ENCODE measurements around the gene ZSCAN22.
"Not testable (repeated sequence)": the region's sequence is repeated elsewhere in the genome, so short reads cannot be mapped to it uniquely, and the experiment has no call there.

ZSCAN22 gene

GRCh38 chr19:58364146-58364545, 37.4 kb downstream of the ZSCAN22 start:
- H3K36me3 ChIP-seq (ENCODE audit: control insufficient read depth in 1 of 2, insufficient read depth in 2 of 2, low read length in 2 of 2), result peaks cover 0 to 8% of the 10 kb centered on the region in 2 donors

GRCh38 chr19:58366585-58367430, 40.0 kb downstream of the ZSCAN22 start:
- Histone ChIP-seq H3K27me3 (ENCODE audit: low read depth, low read length) (no peaks in the 10 kb centered on the region), H3K27ac (ENCODE audit: low read length) (no peak overlapping the region), H3K4me1 (ENCODE audit: control insufficient read depth in 1 of 2, insufficient read depth in 2 of 2, low read length in 2 of 2) (peaks cover 0 to 5% of the 10 kb centered on the region in 2 donors), H3K4me3 (ENCODE audit: low read depth in 1 of 2, low read length in 2 of 2) (no peak overlapping the region), H3K36me3 (ENCODE audit: control insufficient read depth in 1 of 2, insufficient read depth in 2 of 2, low read length in 2 of 2) (peaks cover 0 to 8% of the 10 kb centered on the region in 2 donors), H3K9me3 (ENCODE audit: control insufficient read depth in 1 of 2, low read length in 2 of 2) (no peaks in the 10 kb centered on the region)

More at GRCh38 chr19:58364146-58364545, 37.4 kb downstream of the ZSCAN22 start:
- H3K9me3 ChIP-seq (ENCODE audit: control insufficient read depth in 1 of 2, low read length in 2 of 2), result no peaks in the 10 kb centered on the region
- H3K27me3 ChIP-seq (ENCODE audit: low read depth, low read length), result no peaks in the 10 kb centered on the region
- H3K4me1 ChIP-seq (ENCODE audit: control insufficient read depth in 1 of 2, insufficient read depth in 2 of 2, low read length in 2 of 2), result peaks cover 0 to 11% of the 10 kb centered on the region in 2 donors
- H3K27ac ChIP-seq (ENCODE audit: low read length), result no peak overlapping the region
- H3K4me3 ChIP-seq (ENCODE audit: low read depth in 1 of 2, low read length in 2 of 2), result no peak overlapping the region

GRCh38 chr19:58367698-58368454, 41.1 kb downstream of the ZSCAN22 start:
- Histone ChIP-seq H3K4me1 (ENCODE audit: control insufficient read depth in 1 of 2, insufficient read depth in 2 of 2, low read length in 2 of 2) (peaks cover 0 to 5% of the 10 kb centered on the region in 2 donors), H3K27ac (ENCODE audit: low read length) (no peak overlapping the region), H3K9me3 (ENCODE audit: control insufficient read depth in 1 of 2, low read length in 2 of 2) (no peaks in the 10 kb centered on the region), H3K27me3 (ENCODE audit: low read depth, low read length) (no peaks in the 10 kb centered on the region), H3K36me3 (ENCODE audit: control insufficient read depth in 1 of 2, insufficient read depth in 2 of 2, low read length in 2 of 2) (peaks cover 0 to 8% of the 10 kb centered on the region in 2 donors), H3K4me3 (ENCODE audit: low read depth in 1 of 2, low read length in 2 of 2) (no peak overlapping the region)

GRCh38 chr19:58368561-58369360, 42.0 kb downstream of the ZSCAN22 start:
- H3K27me3 ChIP-seq (ENCODE audit: low read depth, low read length), result no peaks in the 10 kb centered on the region
- H3K4me1 ChIP-seq (ENCODE audit: control insufficient read depth in 1 of 2, insufficient read depth in 2 of 2, low read length in 2 of 2), result peaks cover 0 to 5% of the 10 kb centered on the region in 2 donors
- H3K9me3 ChIP-seq (ENCODE audit: control insufficient read depth in 1 of 2, low read length in 2 of 2), result no peaks in the 10 kb centered on the region
- no peak overlapping the region for H3K27ac ChIP-seq (ENCODE audit: low read length)
- H3K4me3 ChIP-seq (ENCODE audit: low read depth in 1 of 2, low read length in 2 of 2), result no peak overlapping the region
- H3K36me3 ChIP-seq (ENCODE audit: control insufficient read depth in 1 of 2, insufficient read depth in 2 of 2, low read length in 2 of 2), result peaks cover 0 to 8% of the 10 kb centered on the region in 2 donors

- no peak overlapping the region for H3K4me3 ChIP-seq (ENCODE audit: low read depth in 1 of 2, low read length in 2 of 2)
- no peaks in the 10 kb centered on the region for H3K9me3 ChIP-seq (ENCODE audit: control insufficient read depth in 1 of 2, low read length in 2 of 2)
- H3K27me3 ChIP-seq (ENCODE audit: low read depth, low read length), result no peaks in the 10 kb centered on the region
- H3K27ac ChIP-seq (ENCODE audit: low read length), result no peak overlapping the region
- no peaks in the 10 kb centered on the region for H3K36me3 ChIP-seq (ENCODE audit: control insufficient read depth in 1 of 2, insufficient read depth in 2 of 2, low read length in 2 of 2)
- H3K4me1 ChIP-seq (ENCODE audit: control insufficient read depth in 1 of 2, insufficient read depth in 2 of 2, low read length in 2 of 2), result peaks cover 0 to under 1% of the 10 kb centered on the region in 2 donors
Observed at GRCh38 chr19:58372311-58373133, 45.7 kb downstream of the ZSCAN22 start.

GRCh38 chr19:58374200-58374599, 47.4 kb downstream of the ZSCAN22 start:
- H3K27ac ChIP-seq (ENCODE audit: low read length), result no peak overlapping the region
- H3K4me1 ChIP-seq (ENCODE audit: control insufficient read depth in 1 of 2, insufficient read depth in 2 of 2, low read length in 2 of 2), result peaks cover 0 to under 1% of the 10 kb centered on the region in 2 donors
- H3K4me3 ChIP-seq (ENCODE audit: low read depth in 1 of 2, low read length in 2 of 2), result no peak overlapping the region
- H3K27me3 ChIP-seq (ENCODE audit: low read depth, low read length), result no peaks in the 10 kb centered on the region
- H3K36me3 ChIP-seq (ENCODE audit: control insufficient read depth in 1 of 2, insufficient read depth in 2 of 2, low read length in 2 of 2), result no peaks in the 10 kb centered on the region
- H3K9me3 ChIP-seq (ENCODE audit: control insufficient read depth in 1 of 2, low read length in 2 of 2), result no peaks in the 10 kb centered on the region

GRCh38 chr19:58376724-58377123, 49.9 kb downstream of the ZSCAN22 start:
- H3K36me3 ChIP-seq (ENCODE audit: control insufficient read depth in 1 of 2, insufficient read depth in 2 of 2, low read length in 2 of 2); H3K4me3 ChIP-seq (ENCODE audit: low read depth in 1 of 2, low read length in 2 of 2); H3K9me3 ChIP-seq (ENCODE audit: control insufficient read depth in 1 of 2, low read length in 2 of 2); H3K27me3 ChIP-seq (ENCODE audit: low read depth, low read length); H3K27ac ChIP-seq (ENCODE audit: low read length): not testable (repeated sequence)
- peaks cover 4 to 18% of the 10 kb centered on the region in 2 donors for H3K4me1 ChIP-seq (ENCODE audit: control insufficient read depth in 1 of 2, insufficient read depth in 2 of 2, low read length in 2 of 2)

- Histone ChIP-seq H3K27ac (ENCODE audit: low read length) (no peak overlapping the region), H3K36me3 (ENCODE audit: control insufficient read depth in 1 of 2, insufficient read depth in 2 of 2, low read length in 2 of 2) (no peaks in the 10 kb centered on the region), H3K4me1 (ENCODE audit: control insufficient read depth in 1 of 2, insufficient read depth in 2 of 2, low read length in 2 of 2) (peaks cover 7 to 24% of the 10 kb centered on the region in 2 donors), H3K9me3 (ENCODE audit: control insufficient read depth in 1 of 2, low read length in 2 of 2) (no peaks in the 10 kb centered on the region), H3K27me3 (ENCODE audit: low read depth, low read length) (no peaks in the 10 kb centered on the region), H3K4me3 (ENCODE audit: low read depth in 1 of 2, low read length in 2 of 2) (no peak overlapping the region)
Observed at GRCh38 chr19:58379246-58379645, 52.5 kb downstream of the ZSCAN22 start.

- H3K27me3 ChIP-seq (ENCODE audit: low read depth, low read length), result no peaks in the 10 kb centered on the region
- H3K36me3 ChIP-seq (ENCODE audit: control insufficient read depth in 1 of 2, insufficient read depth in 2 of 2, low read length in 2 of 2), result no peaks in the 10 kb centered on the region
- peaks cover 7 to 25% of the 10 kb centered on the region in 2 donors for H3K4me1 ChIP-seq (ENCODE audit: control insufficient read depth in 1 of 2, insufficient read depth in 2 of 2, low read length in 2 of 2)
- H3K27ac ChIP-seq (ENCODE audit: low read length), result peak overlapping the region; percentile 77
- no peaks in the 10 kb centered on the region for H3K9me3 ChIP-seq (ENCODE audit: control insufficient read depth in 1 of 2, low read length in 2 of 2)
- H3K4me3 ChIP-seq (ENCODE audit: low read depth in 1 of 2, low read length in 2 of 2), result peak overlapping the region; percentile 69 to 86
Observed at GRCh38 chr19:58380037-58380661, 53.4 kb downstream of the ZSCAN22 start.

Data from muscle layer of duodenum (tissue), 2 donors.